Liver (tissue), 9 donors: ENCODE data around the gene CAST. TPM values are rescaled to one million over a fixed set of nuclear protein-coding genes. Genes with fewer than 3 reads are reported as not detected.

Experiments
- DNase-seq: peaks from one replicate; pipeline ENCODE4 v3.0.0-alpha.2; 2017; ENCODE audit warnings: low spot score
- H3K27ac ChIP-seq, 2 donors: one replicate each; pipeline ENCODE4 v1.7.0; 2013; ENCODE audit warnings: inconsistent platforms in 2 of 2, low read length in 2 of 2, control low read depth in 1 of 2, low read depth in 1 of 2, mild to moderate bottlenecking in 1 of 2
- H3K27me3 ChIP-seq, 4 donors: one replicate each; pipeline versions ENCODE4 v1.6.1 to v1.7.0; 2013; ENCODE audit warnings: low read length in 3 of 4, inconsistent platforms in 1 of 4, mild to moderate bottlenecking in 1 of 4, moderate library complexity in 1 of 4; ENCODE audit not compliant: control insufficient read depth in 4 of 4, insufficient read depth in 4 of 4
- H3K36me3 ChIP-seq, 4 donors: one replicate each; pipeline versions ENCODE4 v1.6.1 to v1.7.0; 2013; ENCODE audit warnings: low read length in 3 of 4, mild to moderate bottlenecking in 3 of 4, low read depth in 1 of 4, moderate library complexity in 1 of 4; ENCODE audit not compliant: control insufficient read depth in 4 of 4, insufficient read depth in 3 of 4
- H3K4me1 ChIP-seq, 4 donors: one replicate each; pipeline versions ENCODE4 v1.6.1 to v1.7.0; 2013; ENCODE audit warnings: low read length in 3 of 4, mild to moderate bottlenecking in 3 of 4, moderate library complexity in 1 of 4; ENCODE audit not compliant: control insufficient read depth in 4 of 4, insufficient read depth in 4 of 4
- H3K4me3 ChIP-seq, 3 donors: one replicate each; pipeline versions ENCODE4 v1.6.1 to v1.7.0; 2013; ENCODE audit warnings: low read length in 3 of 3, control low read depth in 1 of 3, low read depth in 1 of 3, mild to moderate bottlenecking in 1 of 3
- H3K9ac ChIP-seq, 2 donors: one replicate each; pipeline ENCODE4 v1.7.0; 2013; ENCODE audit warnings: low read length in 2 of 2, mild to moderate bottlenecking in 2 of 2, moderate library complexity in 2 of 2, control low read depth in 1 of 2, low read depth in 1 of 2
- H3K9me3 ChIP-seq, 4 donors: one replicate each; pipeline versions ENCODE4 v1.6.1 to v1.7.0; 2013; ENCODE audit warnings: low read length in 3 of 4; ENCODE audit not compliant: control insufficient read depth in 4 of 4
- EGR1 ChIP-seq, 2 donors: IDR thresholded peaks; 2 replicates each; pipeline ENCODE4 v1.6.1; 2016 to 2018; ENCODE audit warnings: antibody characterized with exemption in 2 of 2, low read depth in 2 of 2
- FOXA1 ChIP-seq: IDR thresholded peaks from 2 replicates; pipeline ENCODE4 v1.6.1; 2016; ENCODE audit warnings: antibody characterized with exemption
- FOXA2 ChIP-seq: IDR thresholded peaks from 2 replicates; pipeline ENCODE4 v1.6.1; 2016; ENCODE audit warnings: antibody characterized with exemption
- GABPA ChIP-seq, 2 donors: IDR thresholded peaks in 1 of 2; conservative IDR thresholded peaks in 1 of 2; 2 replicates each; pipeline ENCODE4 v1.6.1; 2016; ENCODE audit warnings: antibody characterized with exemption in 2 of 2, mild to moderate bottlenecking in 1 of 2, moderate library complexity in 1 of 2
- HNF4A ChIP-seq, 2 donors: conservative IDR thresholded peaks; 2 replicates each; pipeline ENCODE4 v1.6.1; 2016; ENCODE audit warnings: antibody characterized with exemption in 2 of 2, mild to moderate bottlenecking in 2 of 2
- HNF4G ChIP-seq: IDR thresholded peaks from 2 replicates; pipeline ENCODE4 v1.6.1; 2016; ENCODE audit warnings: antibody characterized with exemption
- JUND ChIP-seq, 2 donors: IDR thresholded peaks; 2 replicates each; pipeline ENCODE4 v1.6.1; 2016; ENCODE audit warnings: antibody characterized with exemption in 2 of 2
- MAX ChIP-seq: IDR thresholded peaks from 2 replicates; pipeline ENCODE4 v1.6.1; 2016; ENCODE audit warnings: antibody characterized with exemption
- NR2F2 ChIP-seq: IDR thresholded peaks from 2 replicates; pipeline ENCODE4 v1.6.1; 2016; ENCODE audit warnings: antibody characterized with exemption
- RAD21 ChIP-seq, 2 donors: IDR thresholded peaks; 2 replicates each; pipeline ENCODE4 v1.6.1; 2016; ENCODE audit warnings: antibody characterized with exemption in 2 of 2, mild to moderate bottlenecking in 2 of 2
- REST ChIP-seq: IDR thresholded peaks from 2 replicates; pipeline ENCODE4 v1.6.1; 2016; ENCODE audit warnings: antibody characterized with exemption, mild to moderate bottlenecking
- RXRA ChIP-seq, 2 donors: IDR thresholded peaks; 2 replicates each; pipeline ENCODE4 v1.6.1; 2017 to 2018; ENCODE audit warnings: antibody characterized with exemption in 2 of 2, mild to moderate bottlenecking in 1 of 2
- SP1 ChIP-seq: IDR thresholded peaks from 2 replicates; pipeline ENCODE4 v1.6.1; 2018; ENCODE audit warnings: antibody characterized with exemption, mild to moderate bottlenecking
- YY1 ChIP-seq: IDR thresholded peaks from 2 replicates; pipeline ENCODE4 v1.6.1; 2016; ENCODE audit warnings: antibody characterized with exemption, mild to moderate bottlenecking
- ZBTB33 ChIP-seq: IDR thresholded peaks from 2 replicates; pipeline ENCODE4 v1.6.1; 2016; ENCODE audit warnings: antibody characterized with exemption
- WGBS: extraction: QIAGEN DNeasy Blood & Tissue Kit; methylation state at CpG from one replicate; pipeline ENCODE4 v1.1.7; 2013; 5-methylcytosine and 5-hydroxymethylcytosine counted together
- polyA plus RNA-seq, 2 donors: library from polyadenylated mRNA; stranded (reverse) in 1 of 2; unstranded in 1 of 2; fragments of 200-250 nt in 1 of 2; fragments of >200 nt in 1 of 2; fragmentation: Nextera tagmentation in 1 of 2; extraction: Ambion mirVana in 1 of 2; gene quantifications; one replicate each; pipeline versions ENCODE4 v1.2.1 to v1.2.3, GENCODE V29; 2013 to 2015
- total RNA-seq, 2 donors: library from RNA; depleted of rRNA; stranded (reverse); fragments of >200 nt; gene quantifications; one replicate each; pipeline ENCODE4 v1.2.3, GENCODE V29; 2014
- TF ChIP-seq, protein P1 (sequence below): IDR thresholded peaks from 2 replicates; pipeline ENCODE4 v1.6.1; 2016; ENCODE audit warnings: antibody characterized with exemption
- TF ChIP-seq, protein P2 (sequence below): fragments of 150-350 bp; IDR thresholded peaks from 2 replicates; pipeline ENCODE4 v1.5.1; 2017; ENCODE audit warnings: improper control_type of control experiment, low read depth, low read length; ENCODE audit not compliant: missing input control
- donor health status: healthy.
- donor health status: healthy.
- donor health status: healthy.
- donor health status: healthy.
- donor health status: healthy.

Gene CAST
- total and polyA plus RNA-seq, 4 donors, result 43.3 to 126 (median 81.0) TPM

DNA sequence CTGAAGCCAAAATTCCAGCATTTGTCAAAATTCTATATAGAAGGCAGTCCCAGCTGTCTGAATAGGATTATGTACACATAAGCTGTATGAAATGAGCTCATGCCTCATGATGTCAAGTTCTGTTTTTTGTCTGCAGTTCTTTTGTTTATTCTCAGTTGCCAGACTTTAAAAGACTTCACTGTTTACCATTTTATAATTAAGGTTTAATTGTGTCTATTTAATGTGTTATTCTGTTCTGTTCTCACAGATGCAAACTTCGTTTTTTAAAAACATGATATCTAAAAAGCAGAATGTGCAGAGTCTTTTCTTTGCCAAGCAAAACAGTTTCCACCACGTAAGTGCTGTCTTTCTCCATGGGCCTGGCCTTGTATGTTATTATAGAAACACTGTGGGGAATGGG lies 114.4 kb downstream of the CAST start:
- TF ChIP-seq HNF4G, result no peak
- TF ChIP-seq, protein P1, sequence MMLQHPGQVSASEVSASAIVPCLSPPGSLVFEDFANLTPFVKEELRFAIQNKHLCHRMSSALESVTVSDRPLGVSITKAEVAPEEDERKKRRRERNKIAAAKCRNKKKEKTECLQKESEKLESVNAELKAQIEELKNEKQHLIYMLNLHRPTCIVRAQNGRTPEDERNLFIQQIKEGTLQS, result no peak
- no peak for TF ChIP-seq EGR1 (IDR thresholded peaks at IDR 0.05; ENCODE audit: low read depth in 2 of 2)
- TF ChIP-seq GABPA (IDR thresholded peaks at IDR 0.05 in 1 of 2, conservative IDR thresholded peaks at IDR 0.05 in 1 of 2), result no peak
- TF ChIP-seq ZBTB33, result no peak
- no peak for TF ChIP-seq MAX
- TF ChIP-seq FOXA2, result no peak
- no peak for TF ChIP-seq FOXA1
- TF ChIP-seq SP1, result no peak
- TF ChIP-seq RAD21 (IDR thresholded peaks at IDR 0.05), result no peak
- TF ChIP-seq HNF4A (conservative IDR thresholded peaks at IDR 0.05), result no peak
- DNase-seq, result no peak
- H3K27ac ChIP-seq, result no peak overlapping the region
- no peak overlapping the region for H3K4me3 ChIP-seq
- peaks cover 0 to 9% (median 5%) of the 10 kb centered on the region in 4 donors for H3K4me1 ChIP-seq
- no peaks in the 10 kb centered on the region for H3K9me3 ChIP-seq
- H3K27me3 ChIP-seq, result no peaks in the 10 kb centered on the region
- 83% methylated on average over 2 of the region's 2 CpGs for WGBS
- no peak overlapping the region for H3K9ac ChIP-seq
- H3K36me3 ChIP-seq, result peaks cover 14 to 66% (median 44%) of the 10 kb centered on the region in 4 donors

DNA sequence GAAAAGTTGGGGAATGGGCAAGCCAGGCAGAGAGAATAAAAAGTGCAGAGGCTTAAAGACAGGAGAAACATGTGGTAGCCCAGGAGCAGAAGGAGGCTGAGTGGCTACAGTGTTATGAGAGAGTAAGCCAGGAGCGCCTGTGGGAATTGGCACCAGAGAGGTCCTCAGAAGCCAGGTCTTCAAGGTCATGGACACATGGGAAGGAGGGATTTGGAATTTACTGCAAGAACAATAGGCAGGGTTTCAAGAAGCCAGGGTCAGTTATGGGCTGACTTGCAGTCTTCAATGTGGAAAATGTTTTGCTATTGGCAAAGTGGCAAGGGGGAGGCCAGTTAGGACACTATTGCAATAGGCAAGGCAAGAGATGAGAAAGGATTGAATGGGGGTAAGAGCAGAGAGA lies 116.2 kb downstream of the CAST start:
- 94% methylated on average over 1 of the region's 1 CpG for WGBS
- no peak overlapping the region for H3K4me3 ChIP-seq

More for the DNA sequence above, 116.2 kb downstream of the CAST start:
- DNase-seq, result no peak
- peaks cover 0 to 10% (median 5%) of the 10 kb centered on the region in 4 donors for H3K4me1 ChIP-seq
- no peak for TF ChIP-seq RXRA (IDR thresholded peaks at IDR 0.05)
- TF ChIP-seq SP1, result no peak
- TF ChIP-seq, protein P2, sequence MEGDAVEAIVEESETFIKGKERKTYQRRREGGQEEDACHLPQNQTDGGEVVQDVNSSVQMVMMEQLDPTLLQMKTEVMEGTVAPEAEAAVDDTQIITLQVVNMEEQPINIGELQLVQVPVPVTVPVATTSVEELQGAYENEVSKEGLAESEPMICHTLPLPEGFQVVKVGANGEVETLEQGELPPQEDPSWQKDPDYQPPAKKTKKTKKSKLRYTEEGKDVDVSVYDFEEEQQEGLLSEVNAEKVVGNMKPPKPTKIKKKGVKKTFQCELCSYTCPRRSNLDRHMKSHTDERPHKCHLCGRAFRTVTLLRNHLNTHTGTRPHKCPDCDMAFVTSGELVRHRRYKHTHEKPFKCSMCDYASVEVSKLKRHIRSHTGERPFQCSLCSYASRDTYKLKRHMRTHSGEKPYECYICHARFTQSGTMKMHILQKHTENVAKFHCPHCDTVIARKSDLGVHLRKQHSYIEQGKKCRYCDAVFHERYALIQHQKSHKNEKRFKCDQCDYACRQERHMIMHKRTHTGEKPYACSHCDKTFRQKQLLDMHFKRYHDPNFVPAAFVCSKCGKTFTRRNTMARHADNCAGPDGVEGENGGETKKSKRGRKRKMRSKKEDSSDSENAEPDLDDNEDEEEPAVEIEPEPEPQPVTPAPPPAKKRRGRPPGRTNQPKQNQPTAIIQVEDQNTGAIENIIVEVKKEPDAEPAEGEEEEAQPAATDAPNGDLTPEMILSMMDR, result no peak
- no peak for TF ChIP-seq HNF4G
- TF ChIP-seq ZBTB33, result no peak
- TF ChIP-seq MAX, result no peak
- no peak for TF ChIP-seq YY1
- no peak for TF ChIP-seq FOXA1
- no peak for TF ChIP-seq FOXA2
- no peak for TF ChIP-seq JUND (IDR thresholded peaks at IDR 0.05)
- TF ChIP-seq RAD21 (IDR thresholded peaks at IDR 0.05), result no peak
- TF ChIP-seq HNF4A (conservative IDR thresholded peaks at IDR 0.05), result no peak
- TF ChIP-seq REST, result no peak
- TF ChIP-seq EGR1 (IDR thresholded peaks at IDR 0.05; ENCODE audit: low read depth in 2 of 2), result no peak
- TF ChIP-seq NR2F2, result no peak
- no peak overlapping the region for H3K9ac ChIP-seq
- no peaks in the 10 kb centered on the region for H3K9me3 ChIP-seq
- peaks cover 15 to 70% (median 41%) of the 10 kb centered on the region in 4 donors for H3K36me3 ChIP-seq
- H3K27me3 ChIP-seq, result no peaks in the 10 kb centered on the region
- no peak overlapping the region for H3K27ac ChIP-seq
